C1 segment of cervical spinal cord (tissue), 14 donors: ENCODE data around the gene PAM.

ENCODE experiments used
- DNase-seq, 14 donors: peaks; one replicate each; lab custom pipeline; 2025; lab: John Stamatoyannopoulos, UW

The PAM gene

GRCh38 chr5:102858221-102858620 is 103.1 kb downstream of the PAM start:
- no peak for DNase-seq

GRCh38 chr5:102858808-102859207 is 103.7 kb downstream of the PAM start:
- no peak for DNase-seq

GRCh38 chr5:102860035-102860434 is 104.9 kb downstream of the PAM start:
- no peak for DNase-seq

- DNase-seq = no peak
These were observed 108.0 kb downstream of the PAM start for GRCh38 chr5:102863058-102863457.

GRCh38 chr5:102863764-102864560 is 108.9 kb downstream of the PAM start:
- DNase-seq = no peak

GRCh38 chr5:102865171-102865509 is 110.0 kb downstream of the PAM start:
- DNase-seq = peak in 1 of 14 donors; percentile 44

GRCh38 chr5:102865510-102866236 is 110.6 kb downstream of the PAM start:
- DNase-seq = peak in 12 of 14 donors; percentile 2 to 68 (median 50)

- DNase-seq = no peak
These were observed 111.1 kb downstream of the PAM start for GRCh38 chr5:102866237-102866600.

GRCh38 chr5:102867992-102868662 is 113.0 kb downstream of the PAM start:
- DNase-seq = no peak

- no peak for DNase-seq
These were observed 114.1 kb downstream of the PAM start for GRCh38 chr5:102869230-102869629.

- no peak for DNase-seq
These were observed 118.4 kb downstream of the PAM start for GRCh38 chr5:102873379-102873932.

- DNase-seq = no peak
These were observed 118.9 kb downstream of the PAM start for GRCh38 chr5:102874054-102874453.

GRCh38 chr5:102875721-102876123 is 120.6 kb downstream of the PAM start:
- DNase-seq = no peak

- no peak for DNase-seq
These were observed 121.5 kb downstream of the PAM start for GRCh38 chr5:102876610-102877009.

GRCh38 chr5:102879741-102880140 is 124.6 kb downstream of the PAM start:
- DNase-seq = no peak

- DNase-seq = no peak
These were observed 131.5 kb downstream of the PAM start for GRCh38 chr5:102886586-102886985.

GRCh38 chr5:102888483-102888882 is 133.4 kb downstream of the PAM start:
- DNase-seq = no peak

- DNase-seq = peak in 1 of 14 donors; percentile 0
These were observed 133.9 kb downstream of the PAM start for GRCh38 chr5:102889033-102889432.

- no peak for DNase-seq
These were observed 135.0 kb downstream of the PAM start for GRCh38 chr5:102890133-102890532.

- DNase-seq = no peak
These were observed 136.1 kb downstream of the PAM start for GRCh38 chr5:102891175-102891574.

GRCh38 chr5:102893942-102894341 is 138.8 kb downstream of the PAM start:
- DNase-seq = no peak

GRCh38 chr5:102895234-102895633 is 140.1 kb downstream of the PAM start:
- DNase-seq = no peak
